Stomach (tissue), 4 donors: Measurements from ENCODE around the gene MAP2K2.

ENCODE experiments used
- EP300 ChIP-seq: sonication (generic); formaldehyde crosslinking; IDR thresholded peaks from one replicate; pipeline ENCODE4 v1.6.1; 2017; ENCODE audit warnings: antibody characterized with exemption
- POLR2A ChIP-seq, 4 donors: fragments of 450-650 bp; IDR thresholded peaks; one replicate each; pipeline ENCODE4 v1.6.1; 2016; ENCODE audit warnings: antibody characterized with exemption in 4 of 4, control low read depth in 2 of 4, mild to moderate bottlenecking in 1 of 4, moderate library complexity in 1 of 4
- POLR2AphosphoS5 ChIP-seq, 3 donors: sonication (generic); formaldehyde crosslinking; IDR thresholded peaks; one replicate each; pipeline ENCODE4 v1.6.1; 2016; ENCODE audit warnings: antibody characterized with exemption in 3 of 3
- TF ChIP-seq, protein P1 (sequence below), 7 experiments: fragments of 450-650 bp in 4 of 7; fragments of 200-600 bp in 3 of 7; sonication (generic) in 3 of 7; IDR thresholded peaks; one replicate each; pipeline ENCODE4 v1.5.1; 2016 to 2019; ENCODE audit warnings: antibody characterized with exemption in 7 of 7, control low read depth in 2 of 7, mild to moderate bottlenecking in 1 of 7

DNA sequence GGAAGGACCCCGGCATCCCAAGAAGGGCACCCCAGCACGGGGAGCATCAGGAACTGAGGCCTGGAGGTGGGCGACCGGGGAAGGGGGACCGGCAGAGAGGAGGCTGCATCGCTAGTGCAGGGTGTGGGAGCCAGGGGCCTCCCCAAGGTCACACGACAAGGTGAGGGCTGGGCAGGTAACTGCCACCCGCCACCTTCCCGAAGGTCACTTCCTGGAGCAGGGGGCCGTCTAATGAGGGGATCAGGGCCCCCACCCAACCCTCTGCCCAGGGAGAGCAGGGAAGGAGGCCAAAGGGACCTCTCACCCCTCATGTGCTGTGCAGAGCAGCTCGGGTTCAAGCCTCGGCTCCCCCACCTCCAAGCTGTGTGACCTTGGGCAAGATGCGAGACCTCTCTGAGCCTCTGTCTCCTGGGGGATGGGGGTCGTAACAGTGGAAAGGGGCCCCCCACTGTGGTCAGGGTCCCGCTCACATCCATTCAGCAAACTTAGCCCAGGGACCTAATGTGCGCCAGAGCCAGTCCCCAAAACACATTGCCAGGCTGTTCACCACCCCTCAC lies 63.2 kb downstream of the MAP2K2 start:
- TF ChIP-seq, protein P1, sequence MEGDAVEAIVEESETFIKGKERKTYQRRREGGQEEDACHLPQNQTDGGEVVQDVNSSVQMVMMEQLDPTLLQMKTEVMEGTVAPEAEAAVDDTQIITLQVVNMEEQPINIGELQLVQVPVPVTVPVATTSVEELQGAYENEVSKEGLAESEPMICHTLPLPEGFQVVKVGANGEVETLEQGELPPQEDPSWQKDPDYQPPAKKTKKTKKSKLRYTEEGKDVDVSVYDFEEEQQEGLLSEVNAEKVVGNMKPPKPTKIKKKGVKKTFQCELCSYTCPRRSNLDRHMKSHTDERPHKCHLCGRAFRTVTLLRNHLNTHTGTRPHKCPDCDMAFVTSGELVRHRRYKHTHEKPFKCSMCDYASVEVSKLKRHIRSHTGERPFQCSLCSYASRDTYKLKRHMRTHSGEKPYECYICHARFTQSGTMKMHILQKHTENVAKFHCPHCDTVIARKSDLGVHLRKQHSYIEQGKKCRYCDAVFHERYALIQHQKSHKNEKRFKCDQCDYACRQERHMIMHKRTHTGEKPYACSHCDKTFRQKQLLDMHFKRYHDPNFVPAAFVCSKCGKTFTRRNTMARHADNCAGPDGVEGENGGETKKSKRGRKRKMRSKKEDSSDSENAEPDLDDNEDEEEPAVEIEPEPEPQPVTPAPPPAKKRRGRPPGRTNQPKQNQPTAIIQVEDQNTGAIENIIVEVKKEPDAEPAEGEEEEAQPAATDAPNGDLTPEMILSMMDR (IDR thresholded peaks at IDR 0.05) = no peak
- TF ChIP-seq POLR2AphosphoS5 (IDR thresholded peaks at IDR 0.05) (no peak), POLR2A (IDR thresholded peaks at IDR 0.05) (no peak), EP300 (no peak)
